ENCODE data around the gene NTSR2.

Gene NTSR2

GRCh38 chr2:11617984-11618707, 51.8 kb downstream of the NTSR2 start:
- Histone ChIP-seq H3K4ac (ENCODE audit: low read depth in 1 of 2, low read length in 2 of 2) (no peak overlapping the region), H3K36me3 (ENCODE audit: control insufficient read depth in 1 of 2, insufficient read depth in 2 of 2, low read depth in 1 of 2, low read length in 2 of 2) (no peaks in the 10 kb centered on the region), H2AK5ac (ENCODE audit: low read length, severe bottlenecking) (no peak overlapping the region), H3K79me1 (replicated peaks; ENCODE audit: low read length, poor library complexity, severe bottlenecking) (no peaks in the 10 kb centered on the region), H3K18ac (ENCODE audit: low read depth in 1 of 2, low read length in 2 of 2) (no peak overlapping the region), H3K4me2 (ENCODE audit: low read length, poor library complexity, severe bottlenecking) (no peak overlapping the region), H3K4me1 (ENCODE audit: control insufficient read depth, insufficient read depth, low read depth, low read length) (no peaks in the 10 kb centered on the region), H4K8ac (ENCODE audit: low read length) (no peak overlapping the region), H3K27me3 (ENCODE audit: control insufficient read depth in 1 of 2, insufficient read depth in 1 of 2, low read length in 2 of 2) (peaks cover 5 to 12% of the 10 kb centered on the region in 2 experiments), H2BK5ac (ENCODE audit: low read depth, low read length, poor library complexity, severe bottlenecking) (no peak overlapping the region), H2AFZ (ENCODE audit: low read depth, low read length) (no peak overlapping the region), H3K27ac (ENCODE audit: low read length, poor library complexity, severe bottlenecking) (no peak overlapping the region), H2BK15ac (ENCODE audit: low read depth, poor library complexity, severe bottlenecking) (no peak overlapping the region), H3K9ac (ENCODE audit: low read length) (no peak overlapping the region), H4K91ac (ENCODE audit: low read length) (no peak overlapping the region), H3K23ac (ENCODE audit: low read length in 2 of 2) (no peak overlapping the region), H2BK12ac (ENCODE audit: low read length in 2 of 2) (no peak overlapping the region), H2BK120ac (ENCODE audit: low read depth, low read length) (no peak overlapping the region), H3K9me3 (ENCODE audit: control insufficient read depth, low read length) (no peaks in the 10 kb centered on the region), H3K4me3 (ENCODE audit: insufficient read depth in 1 of 2, low read depth in 1 of 2, low read length in 2 of 2) (no peak overlapping the region), H3K14ac (ENCODE audit: low read length in 2 of 2) (peak overlapping the region in 1 of 2 experiments; percentile 37)
- 96% methylated on average over 33 of the region's 33 CpGs for WGBS
- no peak for DNase-seq

DNA sequence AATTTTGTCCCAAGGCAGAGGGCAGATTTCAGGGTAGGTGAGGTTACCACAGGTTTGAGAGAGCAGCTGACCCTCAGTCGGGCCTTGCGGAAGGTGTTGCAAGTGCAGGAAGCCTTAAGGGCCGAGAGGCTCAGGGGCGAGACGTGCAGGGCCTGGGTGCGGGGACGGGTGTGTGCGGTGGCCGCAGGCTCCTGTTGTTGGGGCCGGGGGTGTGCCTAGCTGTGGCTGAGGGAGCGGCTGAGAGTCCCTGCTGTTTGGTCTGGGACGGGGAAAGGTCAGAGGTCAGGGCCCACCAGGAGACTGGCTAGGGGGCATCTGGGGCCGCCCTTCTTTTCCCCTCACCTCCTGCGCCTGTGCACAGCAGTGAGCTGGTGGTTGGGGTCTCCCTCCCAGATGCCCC, 52.5 kb downstream of the NTSR2 start:
- Histone ChIP-seq H2BK120ac (ENCODE audit: low read depth, low read length) (no peak overlapping the region), H3K23ac (ENCODE audit: low read length in 2 of 2) (no peak overlapping the region), H3K4ac (ENCODE audit: low read depth in 1 of 2, low read length in 2 of 2) (no peak overlapping the region), H3K4me2 (ENCODE audit: low read length, poor library complexity, severe bottlenecking) (no peak overlapping the region), H3K36me3 (ENCODE audit: control insufficient read depth in 1 of 2, insufficient read depth in 2 of 2, low read depth in 1 of 2, low read length in 2 of 2) (no peaks in the 10 kb centered on the region), H3K27ac (ENCODE audit: low read length, poor library complexity, severe bottlenecking) (no peak overlapping the region), H3K9ac (ENCODE audit: low read length) (no peak overlapping the region), H2BK15ac (ENCODE audit: low read depth, poor library complexity, severe bottlenecking) (no peak overlapping the region), H3K14ac (ENCODE audit: low read length in 2 of 2) (no peak overlapping the region), H3K18ac (ENCODE audit: low read depth in 1 of 2, low read length in 2 of 2) (no peak overlapping the region), H2AK5ac (ENCODE audit: low read length, severe bottlenecking) (no peak overlapping the region), H3K4me3 (ENCODE audit: insufficient read depth in 1 of 2, low read depth in 1 of 2, low read length in 2 of 2) (no peak overlapping the region), H4K8ac (ENCODE audit: low read length) (no peak overlapping the region), H3K79me1 (replicated peaks; ENCODE audit: low read length, poor library complexity, severe bottlenecking) (no peaks in the 10 kb centered on the region), H3K27me3 (ENCODE audit: control insufficient read depth in 1 of 2, insufficient read depth in 1 of 2, low read length in 2 of 2) (peaks cover 5 to 10% of the 10 kb centered on the region in 2 experiments), H4K91ac (ENCODE audit: low read length) (no peak overlapping the region), H3K9me3 (ENCODE audit: control insufficient read depth, low read length) (no peaks in the 10 kb centered on the region), H2BK12ac (ENCODE audit: low read length in 2 of 2) (no peak overlapping the region), H2AFZ (ENCODE audit: low read depth, low read length) (no peak overlapping the region), H3K4me1 (ENCODE audit: control insufficient read depth, insufficient read depth, low read depth, low read length) (no peaks in the 10 kb centered on the region), H2BK5ac (ENCODE audit: low read depth, low read length, poor library complexity, severe bottlenecking) (no peak overlapping the region)
- no peak for DNase-seq
- 94% methylated on average over 14 of the region's 14 CpGs for WGBS

GRCh38 chr2:11616851-11617415, 53.1 kb downstream of the NTSR2 start:
- Histone ChIP-seq H4K91ac (ENCODE audit: low read length) (no peak overlapping the region), H3K79me1 (replicated peaks; ENCODE audit: low read length, poor library complexity, severe bottlenecking) (no peaks in the 10 kb centered on the region), H2AK5ac (ENCODE audit: low read length, severe bottlenecking) (no peak overlapping the region), H3K27ac (ENCODE audit: low read length, poor library complexity, severe bottlenecking) (no peak overlapping the region), H3K9ac (ENCODE audit: low read length) (no peak overlapping the region), H3K9me3 (ENCODE audit: control insufficient read depth, low read length) (no peaks in the 10 kb centered on the region), H2BK15ac (ENCODE audit: low read depth, poor library complexity, severe bottlenecking) (no peak overlapping the region), H2BK120ac (ENCODE audit: low read depth, low read length) (no peak overlapping the region), H2BK12ac (ENCODE audit: low read length in 2 of 2) (no peak overlapping the region), H3K4me3 (ENCODE audit: insufficient read depth in 1 of 2, low read depth in 1 of 2, low read length in 2 of 2) (no peak overlapping the region), H3K14ac (ENCODE audit: low read length in 2 of 2) (no peak overlapping the region), H3K36me3 (ENCODE audit: control insufficient read depth in 1 of 2, insufficient read depth in 2 of 2, low read depth in 1 of 2, low read length in 2 of 2) (no peaks in the 10 kb centered on the region), H3K18ac (ENCODE audit: low read depth in 1 of 2, low read length in 2 of 2) (no peak overlapping the region), H3K4me1 (ENCODE audit: control insufficient read depth, insufficient read depth, low read depth, low read length) (no peaks in the 10 kb centered on the region), H3K4me2 (ENCODE audit: low read length, poor library complexity, severe bottlenecking) (no peak overlapping the region), H2BK5ac (ENCODE audit: low read depth, low read length, poor library complexity, severe bottlenecking) (no peak overlapping the region), H4K8ac (ENCODE audit: low read length) (no peak overlapping the region), H3K23ac (ENCODE audit: low read length in 2 of 2) (no peak overlapping the region), H2AFZ (ENCODE audit: low read depth, low read length) (no peak overlapping the region), H3K4ac (ENCODE audit: low read depth in 1 of 2, low read length in 2 of 2) (no peak overlapping the region), H3K27me3 (ENCODE audit: control insufficient read depth in 1 of 2, insufficient read depth in 1 of 2, low read length in 2 of 2) (peaks cover 5 to 8% of the 10 kb centered on the region in 2 experiments)
- no peak for DNase-seq
- 82% methylated on average over 19 of the region's 19 CpGs for WGBS

DNA sequence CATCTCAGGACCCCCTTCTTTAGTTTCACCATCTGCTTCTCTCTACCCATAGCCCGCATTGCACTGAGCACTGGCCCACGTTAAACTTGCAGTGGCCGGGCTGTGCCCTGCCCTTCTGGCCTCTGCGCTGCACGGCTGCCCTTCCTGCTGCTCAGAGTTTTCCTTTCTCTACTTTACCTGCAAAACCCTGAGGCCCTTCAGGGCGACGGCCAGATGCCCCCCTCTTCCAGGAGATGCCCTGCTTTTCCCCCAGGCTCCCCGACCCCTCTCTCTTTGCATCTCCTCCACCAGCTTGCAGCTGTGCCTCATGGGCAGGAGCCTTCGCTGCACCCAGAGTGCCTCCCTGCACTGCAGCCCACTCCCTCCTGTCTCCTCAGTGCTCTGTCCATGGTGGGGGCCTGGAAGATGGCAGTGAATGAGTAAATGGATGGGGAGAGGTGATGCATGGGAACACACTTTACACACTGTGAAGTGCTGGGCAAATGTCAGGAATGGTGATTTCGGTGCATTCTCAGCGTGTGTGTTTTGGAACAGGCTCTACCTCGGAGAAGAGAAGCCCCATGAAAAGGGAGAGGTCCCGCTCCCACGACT, 53.8 kb downstream of the NTSR2 start:
- no peak overlapping the region for H3K4me2 ChIP-seq (ENCODE audit: low read length, poor library complexity, severe bottlenecking)
- no peaks in the 10 kb centered on the region for H3K4me1 ChIP-seq (ENCODE audit: control insufficient read depth, insufficient read depth, low read depth, low read length)
- no peak overlapping the region for H2BK12ac ChIP-seq (ENCODE audit: low read length in 2 of 2)
- H3K9ac ChIP-seq (ENCODE audit: low read length), result no peak overlapping the region
- H3K14ac ChIP-seq (ENCODE audit: low read length in 2 of 2), result no peak overlapping the region
- no peaks in the 10 kb centered on the region for H3K36me3 ChIP-seq (ENCODE audit: control insufficient read depth in 1 of 2, insufficient read depth in 2 of 2, low read depth in 1 of 2, low read length in 2 of 2)
- H2BK120ac ChIP-seq (ENCODE audit: low read depth, low read length), result no peak overlapping the region
- H3K79me1 ChIP-seq (replicated peaks; ENCODE audit: low read length, poor library complexity, severe bottlenecking), result no peaks in the 10 kb centered on the region
- no peak for DNase-seq
- no peak overlapping the region for H4K8ac ChIP-seq (ENCODE audit: low read length)
- no peak overlapping the region for H2AK5ac ChIP-seq (ENCODE audit: low read length, severe bottlenecking)
- no peak overlapping the region for H3K4me3 ChIP-seq (ENCODE audit: insufficient read depth in 1 of 2, low read depth in 1 of 2, low read length in 2 of 2)
- H3K9me3 ChIP-seq (ENCODE audit: control insufficient read depth, low read length), result no peaks in the 10 kb centered on the region
- H3K23ac ChIP-seq (ENCODE audit: low read length in 2 of 2), result no peak overlapping the region
- no peak overlapping the region for H2BK15ac ChIP-seq (ENCODE audit: low read depth, poor library complexity, severe bottlenecking)
- H2AFZ ChIP-seq (ENCODE audit: low read depth, low read length), result no peak overlapping the region
- no peak overlapping the region for H4K91ac ChIP-seq (ENCODE audit: low read length)
- no peak overlapping the region for H3K18ac ChIP-seq (ENCODE audit: low read depth in 1 of 2, low read length in 2 of 2)
- WGBS, result 88% methylated on average over 10 of the region's 14 CpGs
- H3K27ac ChIP-seq (ENCODE audit: low read length, poor library complexity, severe bottlenecking), result no peak overlapping the region
- H3K4ac ChIP-seq (ENCODE audit: low read depth in 1 of 2, low read length in 2 of 2), result no peak overlapping the region
- H2BK5ac ChIP-seq (ENCODE audit: low read depth, low read length, poor library complexity, severe bottlenecking), result no peak overlapping the region
- peaks cover 5 to 8% of the 10 kb centered on the region in 2 experiments for H3K27me3 ChIP-seq (ENCODE audit: control insufficient read depth in 1 of 2, insufficient read depth in 1 of 2, low read length in 2 of 2)

All from mesenchymal stem cell (in vitro differentiated cells and primary cell).